GM23248 (cell line): Measurements from ENCODE around the gene TOP1. TPM values are rescaled to one million over a fixed set of nuclear protein-coding genes. Genes with fewer than 3 reads are reported as not detected.
A peak's percentile ranks its signal among the peaks of the same experiment; 100 is the strongest.

Source experiments
- DNase-seq: peaks from one replicate; pipeline ENCODE4 v3.0.0-alpha.2; 2015
- H2AFZ ChIP-seq: fragments of 200-600 bp; sonication (generic); 2 replicates; pipeline ENCODE4 v1.6.1; 2016; ENCODE audit warnings: antibody characterized with exemption
- H3F3A ChIP-seq: fragments of 200-600 bp; sonication (generic); 2 replicates; pipeline ENCODE4 v1.6.1; 2016; ENCODE audit warnings: mild to moderate bottlenecking, antibody characterized with exemption, mixed run types; ENCODE audit not compliant: insufficient read depth
- H3K27ac ChIP-seq: fragments of 200-600 bp; sonication (generic); 2 replicates; pipeline ENCODE4 v1.5.1; 2016; ENCODE audit warnings: mild to moderate bottlenecking
- H3K27me3 ChIP-seq: fragments of 200-600 bp; sonication (generic); replicated peaks from 2 replicates; pipeline ENCODE4 v1.6.1; 2016; ENCODE audit warnings: mild to moderate bottlenecking; ENCODE audit not compliant: insufficient read depth
- H3K36me3 ChIP-seq: fragments of 200-600 bp; sonication (generic); 2 replicates; pipeline ENCODE4 v1.6.1; 2016; ENCODE audit warnings: low read depth, mild to moderate bottlenecking
- H3K4me1 ChIP-seq: fragments of 200-600 bp; sonication (generic); 2 replicates; pipeline ENCODE4 v1.6.1; 2016; ENCODE audit warnings: mild to moderate bottlenecking; ENCODE audit not compliant: insufficient read depth
- H3K4me2 ChIP-seq: fragments of 200-600 bp; sonication (generic); one replicate; pipeline ENCODE4 v1.6.1; 2016; ENCODE audit warnings: mild to moderate bottlenecking; ENCODE audit not compliant: unreplicated experiment
- H3K4me3 ChIP-seq: fragments of 200-600 bp; sonication (generic); 2 replicates; pipeline ENCODE4 v1.5.1; 2016; ENCODE audit warnings: mild to moderate bottlenecking
- H3K79me2 ChIP-seq: fragments of 200-600 bp; sonication (generic); 2 replicates; pipeline ENCODE4 v1.6.1; 2016; ENCODE audit warnings: mild to moderate bottlenecking; ENCODE audit not compliant: insufficient read depth
- H3K9ac ChIP-seq: fragments of 200-600 bp; sonication (generic); 2 replicates; pipeline ENCODE4 v1.6.1; 2016; ENCODE audit warnings: mild to moderate bottlenecking
- H3K9me2 ChIP-seq: fragments of 200-600 bp; sonication (generic); 2 replicates; pipeline ENCODE4 v1.6.1; 2016; ENCODE audit warnings: mixed run types, mild to moderate bottlenecking, moderate library complexity; ENCODE audit not compliant: insufficient read depth
- H3K9me3 ChIP-seq: fragments of 200-600 bp; sonication (generic); one replicate; pipeline ENCODE4 v1.6.1; 2017; ENCODE audit warnings: low read depth
- H4K20me1 ChIP-seq: fragments of 200-600 bp; sonication (generic); 2 replicates; pipeline ENCODE4 v1.6.0; 2016; ENCODE audit not compliant: insufficient read depth
- EZH2 ChIP-seq: fragments of 200-600 bp; sonication (generic); IDR thresholded peaks from 2 replicates; pipeline ENCODE4 v1.6.1; 2018; ENCODE audit warnings: antibody characterized with exemption, mild to moderate bottlenecking; ENCODE audit not compliant: insufficient read depth, poor library complexity, severe bottlenecking
- EZH2phosphoT487 ChIP-seq: fragments of 200-600 bp; sonication (generic); IDR thresholded peaks from 2 replicates; pipeline ENCODE4 v1.6.1; 2018; ENCODE audit warnings: antibody characterized with exemption, moderate library complexity, mild to moderate bottlenecking, low read depth; ENCODE audit not compliant: insufficient read depth
- WGBS, 2 experiments: methylation state at CpG; one replicate each; pipeline ENCODE4 v1.1.6; 2015 to 2017; ENCODE audit warnings: low lambda C conversion rate in 2 of 2, low coverage in 1 of 2; ENCODE audit errors: missing lambda C conversion rate in 2 of 2; 5-methylcytosine and 5-hydroxymethylcytosine counted together
- in situ Hi-C: fragments of 300-500 bp; cut with MboI; formaldehyde crosslinking; loops from 2 replicates; pipeline ENCODE4 v1.15.0; 2020
- polyA plus RNA-seq: library from polyadenylated mRNA; unstranded; fragments of >200 nt; fragmentation: Nextera tagmentation; extraction: Ambion mirVana; gene quantifications from 2 replicates; pipeline ENCODE4 v1.2.1, GENCODE V29; 2016
- total RNA-seq: library from RNA; depleted of rRNA; stranded (reverse); fragments of >200 nt; shearing (Covaris generic); gene quantifications from 2 replicates; pipeline ENCODE4 v1.2.3, GENCODE V29; 2014

TOP1 gene
- total and polyA plus RNA-seq, 2 experiments from 2014 or later = 9.0 to 17.9 TPM

DNA sequence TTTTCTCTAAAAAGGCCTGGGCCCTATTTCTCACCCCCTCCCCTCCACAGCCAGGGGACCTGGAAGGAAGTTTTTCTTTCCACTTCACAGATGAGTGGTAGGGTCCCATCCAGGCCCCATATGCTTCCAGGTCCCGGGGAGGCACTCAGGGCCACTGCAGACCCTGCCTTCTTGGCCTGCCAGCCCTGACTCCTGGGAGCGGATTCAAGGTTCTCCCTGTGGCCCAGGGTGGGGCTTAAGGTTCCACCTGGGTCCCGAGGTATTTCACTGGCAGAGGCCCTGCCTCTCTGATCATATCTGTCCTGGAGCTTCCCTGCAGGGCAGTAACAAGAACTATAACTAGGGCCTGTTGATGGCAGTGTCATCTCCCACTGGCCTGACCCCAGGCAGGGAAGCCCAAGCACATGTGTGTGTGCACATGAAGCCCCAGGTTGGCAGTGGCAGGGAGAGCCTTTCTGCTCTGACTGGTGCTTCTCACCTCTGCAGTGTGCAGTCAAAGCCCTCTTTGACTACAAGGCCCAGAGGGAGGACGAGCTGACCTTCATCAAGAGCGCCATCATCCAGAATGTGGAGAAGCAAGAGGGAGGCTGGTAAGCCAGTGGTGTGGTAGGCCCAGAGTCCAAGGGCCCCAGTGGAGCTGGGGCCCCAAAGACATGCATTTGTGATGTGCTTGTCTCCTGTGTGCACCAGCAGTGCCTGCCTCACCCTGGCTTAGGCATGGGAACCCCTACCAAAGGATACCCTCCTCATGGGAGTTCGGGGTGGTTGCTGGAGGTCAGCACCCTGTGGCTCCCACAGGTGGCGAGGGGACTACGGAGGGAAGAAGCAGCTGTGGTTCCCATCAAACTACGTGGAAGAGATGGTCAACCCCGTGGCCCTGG, 139.9 kb downstream of the TOP1 start:
- Histone ChIP-seq H3K4me3 (no peak overlapping the region), H3K9ac (no peak overlapping the region), H3K27me3 (no peaks in the 10 kb centered on the region), H3K9me2 (no peaks in the 10 kb centered on the region), H2AFZ (no peak overlapping the region), H3K79me2 (no peaks in the 10 kb centered on the region), H3F3A (no peaks in the 10 kb centered on the region), H3K9me3 (no peaks in the 10 kb centered on the region), H4K20me1 (no peaks in the 10 kb centered on the region), H3K4me1 (0 out of 2 replicates have a peak, but pooled peaks cover 6% of the 10 kb centered on the region), H3K4me2 (no peak overlapping the region), H3K36me3 (no peaks in the 10 kb centered on the region; the same call in 1 of the 2 replicates), H3K27ac (no peak overlapping the region)
- no peak for TF ChIP-seq EZH2phosphoT487
- TF ChIP-seq EZH2 = no peak
- in situ Hi-C loops = no loop called here
- DNase-seq = no peak
- 92 to 93% methylated on average over 10 of the region's 10 CpGs for WGBS, 2 experiments

DNA sequence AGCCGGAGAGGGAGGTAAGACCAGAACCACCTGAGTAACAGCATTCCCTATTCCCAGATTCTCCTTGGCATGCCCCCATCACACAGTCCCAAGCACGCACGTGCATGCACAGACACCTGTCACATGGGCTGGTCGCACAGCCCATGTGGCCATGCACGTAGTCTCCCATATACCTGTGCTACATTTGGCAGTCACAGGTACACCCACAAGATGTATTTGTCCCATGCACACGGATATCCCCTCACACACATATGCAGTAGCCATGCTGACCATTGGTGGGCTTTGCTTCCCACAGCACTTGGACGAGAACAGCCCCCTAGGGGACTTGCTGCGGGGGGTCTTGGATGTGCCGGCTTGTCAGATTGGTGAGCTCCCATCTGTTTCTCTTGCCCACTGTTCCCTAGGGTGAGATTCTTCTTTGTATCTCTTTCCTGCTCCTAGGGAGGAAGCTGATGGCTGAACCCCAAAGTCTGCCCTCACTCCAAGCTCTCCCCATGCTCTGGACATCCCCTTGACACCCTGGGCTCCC, 140.6 kb downstream of the TOP1 start:
- in situ Hi-C loops = no loop called here
- Histone ChIP-seq H3K9me2 (no peaks in the 10 kb centered on the region), H3K9me3 (no peaks in the 10 kb centered on the region), H3K4me1 (0 out of 2 replicates have a peak, but pooled peaks cover 6% of the 10 kb centered on the region), H2AFZ (no peak overlapping the region), H3K36me3 (no peaks in the 10 kb centered on the region; the same call in 1 of the 2 replicates), H3K4me3 (no peak overlapping the region), H3K9ac (no peak overlapping the region), H3K79me2 (no peaks in the 10 kb centered on the region), H3F3A (no peaks in the 10 kb centered on the region), H3K27me3 (no peaks in the 10 kb centered on the region), H4K20me1 (no peaks in the 10 kb centered on the region), H3K27ac (peak overlapping the region; percentile 35; the same call in 1 of the 2 replicates), H3K4me2 (no peak overlapping the region)
- TF ChIP-seq EZH2phosphoT487 (no peak), EZH2 (no peak)
- 87 to 92% methylated on average over 9 of the region's 9 CpGs for WGBS, 2 experiments
- DNase-seq = no peak

DNA sequence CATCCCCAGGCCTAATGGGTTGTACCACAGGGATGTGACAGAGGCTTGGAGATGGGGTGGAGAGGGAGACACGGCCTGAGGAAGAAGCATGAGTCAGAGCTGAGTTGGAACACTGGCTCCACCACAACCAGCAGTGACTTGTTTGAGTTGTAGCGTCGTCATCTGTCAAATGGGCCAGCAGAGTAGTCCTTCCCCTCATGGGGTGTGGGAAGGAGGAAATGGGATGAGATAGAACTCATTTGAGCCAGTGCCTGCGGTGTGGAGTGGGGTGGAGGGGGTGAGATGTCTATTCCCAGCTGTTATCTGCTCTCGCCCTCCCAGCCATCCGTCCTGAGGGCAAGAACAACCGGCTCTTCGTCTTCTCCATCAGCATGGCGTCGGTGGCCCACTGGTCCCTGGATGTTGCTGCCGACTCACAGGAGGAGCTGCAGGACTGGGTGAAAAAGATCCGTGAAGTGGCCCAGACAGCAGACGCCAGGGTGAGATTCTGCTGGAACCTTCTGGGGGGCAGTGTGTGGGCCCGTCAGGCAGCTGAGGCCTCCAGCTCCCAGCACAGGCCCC, 141.2 kb downstream of the TOP1 start:
- Histone ChIP-seq H3K4me1 (peaks cover 10% of the 10 kb centered on the region; the same call in 1 of the 2 replicates), H3K27ac (peak overlapping the region; percentile 35; the same call in 1 of the 2 replicates), H3K9me3 (no peaks in the 10 kb centered on the region), H3K27me3 (no peaks in the 10 kb centered on the region), H3K79me2 (no peaks in the 10 kb centered on the region), H3K4me2 (no peak overlapping the region), H3K9me2 (no peaks in the 10 kb centered on the region), H3F3A (no peaks in the 10 kb centered on the region), H3K36me3 (no peaks in the 10 kb centered on the region; the same call in 1 of the 2 replicates), H3K9ac (no peak overlapping the region), H2AFZ (no peak overlapping the region), H4K20me1 (no peaks in the 10 kb centered on the region), H3K4me3 (no peak overlapping the region)
- TF ChIP-seq EZH2 (no peak), EZH2phosphoT487 (no peak)
- 72 to 74% methylated on average over 14 of the region's 14 CpGs for WGBS, 2 experiments
- DNase-seq = peak; percentile 86
- in situ Hi-C loops = loop anchor here (10.0 kb wide), 1 partner anchor 175 kb away; the partner anchor contains the start of gene LPIN3

DNA sequence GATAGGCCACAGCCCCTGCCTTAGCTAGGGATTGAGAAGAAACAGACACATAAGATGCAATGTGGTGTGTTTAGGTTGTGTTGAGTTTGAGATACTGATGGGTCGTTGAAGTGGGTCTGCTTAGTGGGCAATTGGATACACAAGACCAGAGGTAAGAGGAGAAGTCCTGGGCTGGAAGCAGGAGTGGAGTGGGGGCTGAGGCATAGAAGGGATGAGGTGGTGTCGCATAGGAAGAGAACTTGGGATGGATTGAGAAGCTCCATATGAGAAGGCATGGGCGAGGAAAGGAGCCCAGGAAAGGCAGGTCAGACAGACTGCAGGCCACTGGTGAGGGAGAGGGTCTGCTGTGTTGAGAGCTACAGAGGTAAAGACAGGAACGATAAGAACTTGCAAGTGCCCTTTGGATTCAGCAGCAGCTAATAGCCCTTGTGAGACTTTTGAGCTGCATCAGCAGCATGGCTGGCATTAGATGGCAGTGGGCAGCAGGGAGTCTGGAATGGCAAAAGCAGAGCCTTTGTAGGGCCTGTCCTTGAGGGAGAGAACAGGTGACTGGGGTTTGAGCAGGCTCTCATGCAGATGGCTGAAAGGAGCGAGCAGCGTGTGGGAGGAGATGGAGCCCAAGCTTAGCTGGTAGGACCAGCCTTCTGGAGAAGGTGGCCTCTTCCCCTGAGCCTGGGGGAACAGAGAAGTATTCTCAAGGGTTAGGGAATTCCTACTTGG, 141.9 kb downstream of the TOP1 start:
- H3K27me3 ChIP-seq = no peaks in the 10 kb centered on the region
- H3K79me2 ChIP-seq = no peaks in the 10 kb centered on the region
- H3K4me3 ChIP-seq = no peak overlapping the region
- no peak overlapping the region for H3K9ac ChIP-seq
- no peaks in the 10 kb centered on the region for H3K9me2 ChIP-seq
- no peak overlapping the region for H3K27ac ChIP-seq
- no peak for DNase-seq
- in situ Hi-C loops = loop anchor here (10.0 kb wide), 1 partner anchor 174 kb away; the partner anchor contains the start of gene LPIN3
- H2AFZ ChIP-seq = no peak overlapping the region
- TF ChIP-seq EZH2phosphoT487 (no peak), EZH2 (no peak)
- H3K9me3 ChIP-seq = no peaks in the 10 kb centered on the region
- H3F3A ChIP-seq = peaks cover 3% of the 10 kb centered on the region; the same call in 1 of the 2 replicates
- H4K20me1 ChIP-seq = no peaks in the 10 kb centered on the region
- WGBS, 2 experiments = 95 to 98% methylated on average over 6 of the region's 6 CpGs
- H3K4me2 ChIP-seq = no peak overlapping the region
- H3K36me3 ChIP-seq = no peaks in the 10 kb centered on the region; the same call in 1 of the 2 replicates
- peaks cover 16% of the 10 kb centered on the region; the same call in 1 of the 2 replicates for H3K4me1 ChIP-seq
